IMR-90 (cell line): Measurements from ENCODE around the gene CELSR1.

ENCODE experiments used
- BHLHE40 ChIP-seq: fragments of 150-350 bp; IDR thresholded peaks from 2 replicates; pipeline ENCODE4 v1.6.1; 2016; ENCODE audit warnings: mild to moderate bottlenecking, low read depth, low read length
- MAFK ChIP-seq: IDR thresholded peaks from 2 replicates; pipeline ENCODE4 v1.6.1; 2012; ENCODE audit warnings: low read depth, low read length, improper control_type of control experiment
- MAZ ChIP-seq: IDR thresholded peaks from 2 replicates; pipeline ENCODE4 v1.6.1; 2012; ENCODE audit warnings: low read depth, mild to moderate bottlenecking, low read length, improper control_type of control experiment, moderate library complexity, borderline replicate concordance
- MXI1 ChIP-seq: IDR thresholded peaks from 2 replicates; pipeline ENCODE4 v1.6.1; 2012; ENCODE audit warnings: low read depth, mild to moderate bottlenecking, low read length, moderate library complexity, borderline replicate concordance
- NFE2L2 ChIP-seq: fragments of 150-350 bp; IDR thresholded peaks from 2 replicates; pipeline ENCODE4 v1.6.1; 2016; ENCODE audit warnings: low read depth, mild to moderate bottlenecking, low read length
- POLR2A ChIP-seq: IDR thresholded peaks from 2 replicates; pipeline ENCODE4 v1.6.1; 2012; ENCODE audit warnings: mild to moderate bottlenecking, low read depth, low read length
- TF ChIP-seq, protein P1 (sequence below): conservative IDR thresholded peaks from 2 replicates; pipeline ENCODE4 v1.5.1; 2012; ENCODE audit warnings: mild to moderate bottlenecking, low read depth, low read length, improper control_type of control experiment

DNA sequence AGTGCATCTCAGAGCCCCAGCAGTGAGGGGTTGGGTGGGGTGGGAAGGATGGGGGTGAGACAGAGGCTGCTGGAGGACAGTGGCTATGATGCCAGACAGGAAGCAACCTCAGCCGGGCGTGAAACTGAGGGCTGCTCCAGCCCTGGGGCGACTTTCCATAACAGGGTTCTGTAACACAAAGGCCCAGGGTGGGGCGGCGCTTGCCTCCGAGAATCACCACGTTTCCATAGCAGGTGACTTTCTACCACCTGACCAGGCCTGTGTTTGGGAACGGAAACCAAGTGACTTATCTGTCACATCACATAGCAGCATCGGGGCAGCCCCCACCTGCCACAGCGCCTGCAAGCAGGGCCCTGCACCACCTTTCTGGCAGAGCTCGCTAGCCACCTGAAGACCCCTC is 116.2 kb downstream of the CELSR1 start:
- TF ChIP-seq MAZ, result no peak
- TF ChIP-seq, protein P1, sequence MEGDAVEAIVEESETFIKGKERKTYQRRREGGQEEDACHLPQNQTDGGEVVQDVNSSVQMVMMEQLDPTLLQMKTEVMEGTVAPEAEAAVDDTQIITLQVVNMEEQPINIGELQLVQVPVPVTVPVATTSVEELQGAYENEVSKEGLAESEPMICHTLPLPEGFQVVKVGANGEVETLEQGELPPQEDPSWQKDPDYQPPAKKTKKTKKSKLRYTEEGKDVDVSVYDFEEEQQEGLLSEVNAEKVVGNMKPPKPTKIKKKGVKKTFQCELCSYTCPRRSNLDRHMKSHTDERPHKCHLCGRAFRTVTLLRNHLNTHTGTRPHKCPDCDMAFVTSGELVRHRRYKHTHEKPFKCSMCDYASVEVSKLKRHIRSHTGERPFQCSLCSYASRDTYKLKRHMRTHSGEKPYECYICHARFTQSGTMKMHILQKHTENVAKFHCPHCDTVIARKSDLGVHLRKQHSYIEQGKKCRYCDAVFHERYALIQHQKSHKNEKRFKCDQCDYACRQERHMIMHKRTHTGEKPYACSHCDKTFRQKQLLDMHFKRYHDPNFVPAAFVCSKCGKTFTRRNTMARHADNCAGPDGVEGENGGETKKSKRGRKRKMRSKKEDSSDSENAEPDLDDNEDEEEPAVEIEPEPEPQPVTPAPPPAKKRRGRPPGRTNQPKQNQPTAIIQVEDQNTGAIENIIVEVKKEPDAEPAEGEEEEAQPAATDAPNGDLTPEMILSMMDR, result no peak
- no peak for TF ChIP-seq NFE2L2
- no peak for TF ChIP-seq MXI1
- TF ChIP-seq BHLHE40, result no peak
- no peak for TF ChIP-seq POLR2A
- TF ChIP-seq MAFK, result no peak
